Stimulated activated CD4-positive, alpha-beta T cell treated with anti-CD3 and anti-CD28 coated beads, Interleukin-1b, Interleukin-23, amount 100 ng/mL, for 48 hours (primary cell): ENCODE measurements around the gene HECTD4.
"Not testable (repeated sequence)": the region's sequence is repeated elsewhere in the genome, so short reads cannot be mapped to it uniquely, and the experiment has no call there.

ENCODE experiments used
- DNase-seq: peaks from one replicate; pipeline ENCODE4 v3.0.0-alpha.2; 2020

HECTD4 gene

DNA sequence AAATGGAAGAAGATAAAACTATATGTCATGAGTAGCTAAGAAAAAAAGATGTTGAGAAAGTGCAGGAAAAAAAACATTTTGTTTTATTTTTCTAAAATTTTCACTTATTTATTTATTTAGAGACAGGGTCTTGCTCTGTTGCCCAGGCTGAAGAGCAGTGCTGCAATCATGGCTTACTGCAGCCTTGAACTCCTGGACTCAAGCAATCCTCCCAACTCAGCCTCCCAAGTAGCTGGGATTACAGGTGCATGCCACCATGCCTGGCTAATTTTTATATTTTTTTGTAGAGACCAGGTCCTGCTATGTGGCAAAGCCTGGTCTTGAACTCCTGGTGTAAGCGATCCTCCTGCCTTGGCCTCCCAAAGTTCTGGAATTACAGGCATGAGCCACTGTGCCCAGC, 137.3 kb downstream of the HECTD4 start:
- not testable (repeated sequence) for DNase-seq

DNA sequence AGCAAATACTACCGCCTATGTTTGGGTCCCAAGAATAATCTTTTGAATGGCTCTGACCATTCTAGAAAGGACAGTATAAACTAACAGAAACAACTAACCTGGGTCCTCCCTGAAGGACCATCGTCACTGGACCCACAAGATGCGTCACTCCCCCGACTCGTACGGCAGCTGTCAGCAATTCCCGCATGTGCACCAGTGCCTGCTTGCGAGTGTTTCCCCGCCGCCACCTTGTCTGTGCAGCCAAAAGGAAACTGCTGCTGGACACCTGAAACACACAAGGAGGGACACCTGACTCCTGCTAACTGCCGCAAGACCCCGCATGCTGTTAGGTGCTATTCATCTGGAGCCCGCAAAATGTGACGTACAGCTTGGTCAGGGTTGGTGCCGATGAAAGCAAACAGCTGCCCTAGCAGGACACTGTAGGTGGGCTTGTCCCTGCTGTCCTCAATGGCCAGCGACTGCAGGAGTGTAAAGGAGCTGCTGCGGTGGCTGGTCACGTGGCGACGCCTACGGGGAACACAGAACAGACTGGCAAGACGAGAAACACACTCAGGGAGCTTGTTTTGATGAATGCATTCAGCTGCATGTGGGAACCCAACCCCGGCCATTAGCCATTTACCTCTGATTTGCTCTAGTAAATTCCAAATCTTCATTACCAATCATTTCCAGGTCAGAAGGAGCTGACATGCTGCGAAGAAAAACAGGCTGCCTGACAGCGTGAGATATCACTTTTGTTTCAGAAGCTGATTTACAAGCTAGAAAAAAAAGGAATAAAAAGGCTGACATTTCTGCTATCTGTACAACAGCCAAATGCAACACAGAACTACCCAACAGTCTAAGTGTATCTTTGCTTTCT, 138.7 kb downstream of the HECTD4 start:
- no peak for DNase-seq

DNA sequence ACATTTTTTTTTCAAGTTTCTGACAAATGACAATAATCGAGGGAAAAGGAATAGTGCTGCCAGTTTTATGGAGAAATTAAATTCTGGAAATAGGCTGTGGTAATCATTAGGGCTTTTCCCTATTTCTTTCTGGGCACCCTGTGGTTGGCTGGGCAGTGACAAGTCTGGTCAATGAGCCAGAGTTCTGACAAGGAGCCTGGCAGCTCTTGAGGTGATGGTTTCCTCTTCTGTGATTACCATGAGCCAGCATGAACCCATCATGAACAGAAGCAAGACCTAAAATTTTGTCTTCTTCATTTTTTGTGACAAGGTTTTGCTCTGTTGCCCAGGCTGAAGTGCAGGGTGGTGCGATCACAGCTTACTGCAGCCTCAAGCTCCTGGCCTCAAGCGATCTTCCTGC, 141.1 kb downstream of the HECTD4 start:
- DNase-seq = no peak

DNA sequence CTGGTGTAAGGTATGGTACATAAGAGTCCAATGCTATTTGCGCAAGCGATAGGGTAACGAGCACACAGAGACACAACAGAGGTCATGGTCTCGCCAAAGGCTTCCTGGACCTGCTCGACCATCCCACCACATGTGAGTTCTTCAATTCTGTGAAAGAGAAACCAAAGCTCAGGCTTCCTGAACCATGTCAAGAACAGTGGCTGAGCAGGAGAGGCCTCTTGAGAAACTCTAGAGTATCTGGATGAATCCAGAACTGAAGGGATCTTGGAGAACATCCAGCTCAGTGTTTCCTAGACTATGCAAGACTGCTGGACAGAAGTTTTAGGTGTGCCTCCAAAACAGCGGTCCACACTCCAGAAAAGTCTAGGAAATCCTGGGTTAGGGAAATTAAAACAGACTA, 142.3 kb downstream of the HECTD4 start:
- no peak for DNase-seq

DNA sequence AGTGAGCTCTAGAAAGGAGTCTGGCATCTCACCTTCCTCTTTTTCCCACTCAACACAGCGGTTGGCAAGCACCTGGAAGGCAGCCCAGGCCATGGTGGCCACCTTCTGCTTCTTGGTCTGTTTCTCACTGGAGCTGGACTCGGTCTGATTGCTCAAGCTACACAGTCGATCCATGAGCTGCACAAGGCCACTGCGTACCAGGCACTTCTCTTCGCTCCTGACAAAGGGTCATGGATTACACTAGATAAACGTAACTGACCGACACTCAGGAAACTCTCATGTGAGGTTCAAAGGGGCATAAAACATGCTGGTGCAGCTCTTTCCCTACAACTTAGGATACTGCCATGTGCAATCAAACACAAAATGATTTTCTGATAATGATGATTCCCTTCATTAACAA, 143.2 kb downstream of the HECTD4 start:
- no peak for DNase-seq

DNA sequence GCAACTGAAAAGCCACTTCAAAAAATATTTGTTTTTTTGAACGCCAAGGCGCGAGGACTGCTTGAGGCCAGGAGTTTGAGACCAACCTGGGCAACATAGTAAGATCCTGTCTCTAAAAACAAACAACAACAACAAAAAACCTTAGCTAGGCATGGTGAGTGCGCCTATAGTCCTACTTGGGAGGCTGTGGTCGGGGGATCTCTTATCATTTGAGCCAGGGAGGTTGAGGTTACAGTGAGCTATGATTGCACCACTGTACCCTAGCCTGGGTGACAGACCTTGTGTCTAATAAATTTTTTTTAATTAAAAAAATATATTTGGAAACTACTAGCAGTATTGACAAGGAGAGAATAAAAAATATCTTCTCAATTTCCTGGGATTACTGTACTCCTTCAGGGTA, 143.8 kb downstream of the HECTD4 start:
- no peak for DNase-seq

DNA sequence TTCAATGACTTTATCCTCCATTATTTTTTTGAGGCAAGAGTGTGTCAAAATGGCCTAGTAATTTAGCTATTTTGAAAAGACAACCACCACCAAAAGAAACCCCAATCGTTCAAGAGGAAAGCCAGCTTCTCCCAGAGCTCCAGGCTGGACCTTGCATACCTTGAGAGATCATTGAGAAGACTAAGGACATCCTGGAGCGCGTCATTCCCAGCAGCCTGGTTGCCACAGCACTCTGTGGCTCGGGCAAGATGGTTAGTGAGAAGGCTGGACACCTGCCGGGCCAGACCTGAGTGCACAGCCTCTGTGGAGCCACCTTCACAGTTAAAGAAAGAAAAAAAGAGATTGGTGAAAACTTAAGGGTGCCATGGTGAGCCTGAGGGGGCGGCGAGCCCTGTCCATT, 145.4 kb downstream of the HECTD4 start:
- DNase-seq = no peak

DNA sequence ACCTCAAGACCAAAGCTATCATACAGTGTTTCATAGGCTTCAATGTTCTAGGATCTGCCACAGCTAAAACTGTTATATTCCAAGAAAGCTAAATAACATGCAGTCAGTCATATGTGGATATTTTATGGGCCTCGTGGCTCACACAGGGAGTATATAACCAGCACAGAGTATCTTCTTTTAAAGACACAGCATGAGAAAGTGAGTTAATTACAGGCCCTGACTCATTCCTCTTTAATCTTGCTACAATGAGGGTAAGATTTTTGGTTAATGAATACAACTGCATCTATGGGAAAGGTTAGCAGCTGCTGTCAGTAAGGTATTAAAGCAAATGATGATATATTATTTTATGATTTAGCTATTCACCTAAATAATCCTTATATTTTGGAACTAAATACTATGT, 145.8 kb downstream of the HECTD4 start:
- DNase-seq = no peak

DNA sequence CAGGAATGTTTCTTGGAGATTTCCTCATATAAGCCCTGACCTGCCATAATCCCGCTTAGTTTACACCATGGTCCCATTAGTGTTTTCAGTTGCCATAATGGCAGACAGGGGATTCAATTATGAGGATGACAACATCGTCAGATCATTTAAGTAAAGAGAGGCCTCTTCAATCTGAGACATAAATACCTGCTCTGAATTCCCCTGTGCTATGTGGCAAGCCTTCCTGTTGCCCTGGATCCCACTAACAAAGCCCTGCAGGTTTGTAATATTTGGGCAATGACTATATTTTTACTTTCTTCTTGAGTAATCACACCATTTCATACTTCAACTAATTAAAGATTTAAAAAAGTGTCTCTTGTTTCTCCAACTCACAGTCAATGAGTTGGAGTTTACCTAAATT, 147.9 kb downstream of the HECTD4 start:
- no peak for DNase-seq

DNA sequence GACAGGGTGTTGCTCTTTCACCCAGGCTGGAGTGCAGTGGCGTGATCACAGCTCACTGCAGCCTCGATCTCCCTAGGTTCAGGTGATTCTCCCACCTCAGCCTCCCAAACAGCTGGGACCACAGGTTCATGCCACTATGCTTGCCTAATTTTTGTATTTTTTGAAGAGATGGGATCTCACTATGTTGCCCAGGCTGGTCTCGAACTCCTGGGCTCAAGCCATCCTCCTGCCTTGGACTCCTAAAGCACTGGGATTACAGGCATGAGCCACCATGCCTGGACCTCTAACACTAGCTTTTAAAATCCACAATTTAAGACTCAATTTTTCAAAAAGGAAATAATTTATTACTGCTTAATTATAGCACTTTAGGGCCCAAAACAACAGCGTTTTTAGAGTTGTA, 149.0 kb downstream of the HECTD4 start:
- no peak for DNase-seq

DNA sequence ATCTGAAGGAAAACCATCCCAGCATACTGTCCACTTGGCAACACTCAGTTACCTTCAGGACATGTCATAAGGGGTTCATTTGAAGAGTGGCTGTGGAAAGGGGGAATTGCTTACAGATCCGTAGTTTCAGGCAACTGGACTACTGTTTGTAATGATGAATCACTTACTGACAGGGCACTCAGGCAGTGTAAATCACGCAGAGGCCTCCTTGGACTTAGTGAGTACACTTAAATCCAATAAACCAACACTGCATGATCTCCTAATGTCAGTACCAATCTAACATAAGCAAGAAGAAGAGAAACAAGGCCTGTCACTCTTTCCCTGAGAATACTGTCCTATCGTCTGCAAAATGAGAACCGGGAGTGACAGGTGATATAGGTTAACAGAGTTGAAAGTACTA, 152.1 kb downstream of the HECTD4 start:
- no peak for DNase-seq

DNA sequence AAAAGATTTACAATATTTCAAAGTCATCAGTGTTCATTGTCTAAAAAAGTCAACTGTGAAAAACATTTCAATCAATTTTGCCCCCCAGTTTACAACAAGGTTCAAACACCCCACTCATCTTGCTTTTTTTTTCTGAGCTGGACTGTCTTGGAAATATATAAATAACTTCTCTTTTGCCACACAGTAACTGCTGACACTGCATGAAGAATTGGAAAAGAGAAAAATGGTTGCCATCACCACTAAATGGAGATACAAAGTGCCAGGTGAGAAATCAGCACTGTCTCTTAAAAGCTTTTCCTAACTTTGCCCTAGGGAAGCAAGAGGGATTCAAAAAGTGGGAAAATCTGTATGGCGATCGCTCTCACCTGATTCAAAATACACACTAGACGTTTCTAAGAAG, 155.5 kb downstream of the HECTD4 start:
- DNase-seq = no peak

DNA sequence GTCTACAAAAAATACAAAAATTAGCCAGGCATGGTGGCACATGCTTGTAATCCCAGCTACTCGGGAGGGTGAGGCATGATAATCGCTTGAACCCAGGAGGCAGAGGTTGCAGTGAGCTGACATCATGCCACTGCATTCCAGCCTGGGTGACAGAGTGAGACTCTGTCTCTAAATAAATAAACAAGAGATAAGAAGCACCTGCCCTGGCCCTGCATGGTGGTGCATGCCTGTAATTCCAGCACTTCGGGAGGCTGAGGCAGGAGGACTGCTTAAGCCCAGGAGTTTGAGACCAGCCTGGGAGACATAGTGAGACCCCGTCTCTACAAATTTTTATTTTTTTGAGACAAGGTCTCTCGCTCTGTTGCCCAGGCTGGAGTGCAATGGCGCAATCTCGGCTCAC, 161.6 kb downstream of the HECTD4 start:
- DNase-seq = not testable (repeated sequence)

DNA sequence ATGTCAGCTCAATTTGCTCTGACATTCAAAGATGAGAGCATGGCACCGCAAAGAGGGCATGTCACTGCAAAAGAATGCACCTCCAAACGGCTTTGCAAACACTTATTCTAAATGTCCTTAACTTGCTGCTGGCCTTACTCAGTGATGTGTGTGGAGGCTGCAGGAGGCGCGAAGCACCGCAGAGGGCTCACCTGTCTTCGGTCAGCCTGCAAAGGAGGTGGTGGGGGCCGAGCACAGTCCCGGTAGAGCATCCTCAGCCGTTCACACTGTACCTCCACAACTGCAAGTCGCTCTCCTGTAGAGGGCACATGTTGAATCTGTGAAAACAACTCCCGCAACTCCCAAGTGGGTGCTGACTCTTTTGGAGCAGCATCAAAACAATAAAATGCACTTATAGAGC, 163.0 kb downstream of the HECTD4 start:
- no peak for DNase-seq

DNA sequence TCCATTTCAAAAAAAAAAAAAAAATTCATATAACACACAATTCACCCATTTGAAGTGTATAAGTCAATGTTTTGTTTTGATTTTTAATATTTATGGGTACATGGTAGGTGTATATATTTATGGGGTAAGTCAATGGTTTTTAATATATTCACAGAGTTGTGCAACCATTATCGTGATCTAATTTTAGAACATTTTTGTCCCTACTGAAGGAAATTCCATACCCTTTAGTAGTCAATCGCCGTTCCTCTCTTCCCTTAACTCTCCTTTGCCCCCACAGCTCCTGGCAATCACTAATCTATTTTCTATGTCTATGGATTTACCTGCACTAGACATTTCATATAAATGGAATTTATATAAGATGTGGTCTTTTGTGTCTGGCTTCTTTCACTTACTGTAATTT, 164.1 kb downstream of the HECTD4 start:
- no peak for DNase-seq

DNA sequence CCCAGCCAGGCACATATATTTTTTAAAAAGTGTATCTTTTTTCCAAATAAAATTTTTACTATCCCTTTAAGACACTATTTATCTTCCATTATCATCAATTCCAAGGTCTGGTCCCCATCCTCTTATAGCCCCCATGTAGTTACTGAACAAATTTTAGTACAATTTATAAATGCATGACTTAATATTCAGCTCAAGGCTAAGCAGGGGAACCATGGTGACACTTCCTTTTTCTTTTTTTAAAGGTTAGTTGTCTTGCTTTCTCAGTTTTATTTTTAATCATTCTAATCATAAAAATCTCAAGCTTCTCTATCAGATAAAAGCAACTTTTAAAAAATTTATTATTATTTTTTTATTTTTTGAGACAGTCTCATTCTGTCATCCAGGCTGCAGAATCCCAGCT, 164.6 kb downstream of the HECTD4 start:
- DNase-seq = no peak

DNA sequence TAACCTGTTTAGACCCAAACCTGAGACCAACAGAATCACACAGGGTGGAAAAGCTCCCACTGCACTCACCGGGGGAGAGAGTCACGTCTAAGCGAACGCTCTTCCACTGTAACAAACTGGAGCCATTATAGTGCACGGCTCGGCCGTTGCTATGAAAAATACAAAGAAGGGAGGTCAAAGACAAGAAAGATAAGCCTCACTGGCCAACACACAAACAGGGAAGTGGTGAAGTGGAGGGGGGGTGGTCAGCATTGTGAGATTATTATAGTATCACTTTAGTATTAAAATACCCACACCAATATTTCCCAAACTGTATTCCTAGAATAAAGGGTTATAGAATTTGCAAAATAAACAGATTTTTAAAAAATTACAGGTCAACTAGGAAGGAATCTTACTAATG, 166.0 kb downstream of the HECTD4 start:
- no peak for DNase-seq

DNA sequence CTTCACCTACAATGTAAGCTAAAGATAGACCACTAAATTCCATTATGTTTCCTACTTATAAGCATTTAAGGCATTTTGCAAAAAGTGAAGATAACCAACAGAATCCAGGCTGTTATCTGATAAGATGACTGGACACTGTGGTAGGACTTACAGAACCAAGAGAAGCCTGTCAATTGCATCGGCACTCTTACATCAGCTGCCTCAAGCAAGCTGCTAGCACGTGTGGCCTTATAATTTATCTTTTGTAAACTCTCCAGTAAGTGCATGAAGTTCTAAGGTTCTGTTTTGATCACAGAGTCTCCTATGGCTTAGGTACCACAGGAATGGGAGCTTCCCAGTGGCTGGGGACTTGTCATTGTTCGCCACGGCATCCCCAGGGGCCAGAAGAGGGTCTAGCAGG, 168.2 kb downstream of the HECTD4 start:
- DNase-seq = no peak

DNA sequence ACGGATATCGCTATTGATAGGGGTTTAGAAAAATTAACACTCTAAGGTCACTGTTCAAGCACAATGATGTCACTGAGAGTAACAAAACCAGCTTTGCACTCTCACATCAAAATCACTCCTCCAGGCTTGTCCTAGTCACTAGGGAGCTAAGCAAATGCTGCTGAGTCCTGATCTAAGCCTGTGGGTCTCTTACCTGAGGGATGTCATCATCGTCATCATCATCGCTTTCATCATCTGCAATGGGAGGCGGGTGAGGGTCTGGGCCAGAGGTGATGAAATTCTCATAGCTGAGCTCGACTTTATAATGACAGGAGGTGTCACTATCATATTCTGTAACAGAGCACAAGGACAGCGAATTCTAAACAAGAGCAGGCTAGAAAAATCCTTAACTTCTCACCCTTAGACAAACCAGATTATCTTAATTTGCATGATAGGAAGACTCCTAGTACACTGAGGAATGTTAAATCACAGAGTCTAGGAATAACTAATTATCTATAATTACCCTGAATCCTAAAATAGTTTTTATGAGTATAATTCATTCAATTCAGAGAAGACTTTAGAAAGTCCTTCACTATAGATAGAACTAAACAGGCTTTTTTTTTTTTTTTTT, 173.8 kb downstream of the HECTD4 start:
- no peak for DNase-seq

DNA sequence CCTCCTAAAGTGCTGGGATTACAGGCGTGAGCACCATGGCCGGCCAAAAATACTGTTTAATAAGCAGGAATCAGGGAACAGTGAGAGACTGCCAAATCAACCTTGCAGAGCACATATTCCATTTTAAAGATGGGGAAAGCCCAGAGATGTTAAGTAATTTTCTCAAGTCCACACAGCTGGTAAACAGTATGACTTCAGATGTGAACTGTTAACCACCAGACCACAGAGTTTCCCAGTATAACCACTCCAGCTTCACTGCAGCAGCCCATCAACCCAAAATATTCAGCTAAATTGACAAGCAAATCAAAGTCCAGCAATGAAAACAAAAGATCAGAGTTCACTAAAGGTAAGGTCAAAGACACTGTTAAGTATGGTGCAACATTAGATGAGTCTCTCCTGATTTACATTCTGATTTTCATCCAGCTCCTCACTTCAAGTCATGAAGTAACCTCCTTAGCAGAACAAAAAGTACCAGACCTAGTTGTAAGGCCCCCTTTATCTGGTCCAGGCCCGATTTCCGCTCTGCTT, 174.8 kb downstream of the HECTD4 start:
- DNase-seq = no peak

DNA sequence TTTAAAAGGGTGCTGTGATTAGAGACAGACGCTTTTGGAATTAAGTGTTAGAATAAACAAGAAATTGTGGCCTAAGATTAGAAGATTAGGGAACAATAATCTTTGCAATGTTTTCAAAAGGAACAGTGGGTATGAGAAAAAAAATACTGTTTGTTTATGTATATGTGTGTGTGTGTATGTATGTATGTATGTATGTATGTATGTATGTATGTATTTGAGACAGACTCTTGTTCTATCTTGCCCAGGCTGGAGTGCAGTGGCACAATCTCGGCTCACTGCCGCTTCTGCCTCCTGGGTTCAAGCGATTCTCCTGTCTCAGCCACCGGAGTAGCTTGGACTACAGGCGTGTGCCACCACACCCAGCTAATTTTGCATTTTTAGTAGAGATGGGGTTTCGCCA, 175.3 kb downstream of the HECTD4 start:
- no peak for DNase-seq

DNA sequence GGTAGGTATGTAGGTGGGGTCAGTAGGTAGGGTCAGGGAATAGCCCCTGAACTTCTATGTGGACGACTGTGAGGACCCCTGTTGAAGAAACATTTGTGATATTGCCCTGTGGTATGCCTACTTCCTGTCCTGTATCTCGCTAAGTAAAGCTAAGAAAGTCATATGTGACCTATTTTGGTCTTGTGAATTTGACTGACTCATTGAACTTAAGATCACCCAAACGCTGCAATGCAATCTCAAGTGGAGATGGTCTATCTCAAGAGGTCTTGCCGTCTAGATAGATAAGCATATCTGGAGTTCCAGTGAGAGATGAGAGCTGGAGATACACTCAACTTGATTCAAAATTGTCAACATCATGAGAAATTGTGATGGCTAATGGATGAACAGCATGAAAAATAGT, 183.1 kb downstream of the HECTD4 start:
- DNase-seq = no peak

DNA sequence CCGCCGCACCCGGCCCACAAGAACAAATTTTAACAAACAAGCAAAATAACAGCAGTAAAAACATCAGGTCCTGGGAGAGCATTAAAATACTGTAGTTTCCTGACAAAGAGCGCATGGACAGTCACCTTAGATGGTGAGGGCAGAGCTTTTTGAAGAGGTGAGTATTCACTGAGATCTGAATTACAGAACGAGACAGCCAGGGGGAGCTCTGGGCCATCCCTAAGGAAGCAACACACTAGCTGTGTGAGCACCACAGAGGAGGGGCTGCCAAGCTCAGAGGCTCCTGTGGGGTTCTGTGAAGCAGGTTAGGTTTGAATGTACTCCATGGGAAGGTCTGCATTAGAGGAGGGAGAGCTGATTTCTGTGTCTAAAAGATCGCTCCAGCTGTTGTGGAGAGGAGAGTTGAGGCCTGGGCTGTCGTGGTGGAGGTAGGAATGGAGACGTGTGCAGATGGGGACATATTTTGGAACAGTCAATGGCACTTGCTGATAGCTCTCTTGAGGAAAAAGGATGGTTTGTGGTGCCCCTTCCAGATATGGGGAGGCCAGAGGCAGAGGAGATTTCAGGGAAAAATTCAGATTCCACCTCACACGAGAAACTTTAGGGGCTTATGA, 184.0 kb downstream of the HECTD4 start:
- DNase-seq = peak; percentile 51

DNA sequence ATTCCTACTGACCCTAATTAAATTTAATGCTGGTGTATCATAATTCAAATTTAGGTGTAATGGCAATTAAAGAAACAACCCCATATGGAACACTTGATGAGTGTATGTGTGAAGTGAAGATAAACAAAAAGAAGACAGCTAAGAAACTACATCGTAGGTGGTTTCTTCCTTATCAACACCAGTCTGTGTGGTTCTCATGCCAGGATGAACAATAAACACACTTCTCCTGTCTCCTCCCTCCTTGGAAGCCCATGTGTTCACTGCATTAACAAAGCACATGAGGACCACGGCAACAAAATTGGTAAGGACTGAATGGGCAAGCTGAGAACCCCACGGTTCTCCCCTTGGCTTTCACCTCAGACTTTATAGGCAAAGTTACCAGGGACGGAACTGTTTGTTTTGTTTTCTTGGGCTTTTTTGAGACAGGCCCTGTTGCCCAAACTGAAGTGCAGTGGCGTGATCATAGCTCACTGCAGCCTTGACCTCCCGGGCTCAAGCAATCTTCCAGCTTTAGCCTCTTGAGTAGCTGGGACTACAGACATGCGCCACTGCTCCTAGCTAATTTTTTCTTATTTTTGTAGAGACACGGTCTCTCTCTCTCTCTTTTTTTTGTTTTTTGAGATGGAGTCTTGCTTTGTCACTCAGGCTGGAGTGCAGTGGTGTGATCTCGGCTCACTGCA, 185.9 kb downstream of the HECTD4 start:
- no peak for DNase-seq
